Measurements from ENCODE around the gene OR2M3. TPM values are rescaled to one million over a fixed set of nuclear protein-coding genes. Genes with fewer than 3 reads are reported as not detected.

OR2M3 gene
- total RNA-seq, 1 experiment from 2014 or later = not detected

GRCh38 chr1:248189026-248189425 lies 8.0 kb upstream of the OR2M3 start:
- intact Hi-C loops (cut with micrococcal nuclease) = no loop called here
- no TSS peak for BruUV-seq (replicated peaks)

GRCh38 chr1:248194117-248194516 lies 2.9 kb upstream of the OR2M3 start:
- Histone ChIP-seq H4K20me1 (ENCODE audit: insufficient read depth) (no peaks in the 10 kb centered on the region), H3K4me2 (ENCODE audit: low read length) (no peak overlapping the region), H3K4me3 (replicated peaks in 1 of 2; ENCODE audit: low read depth in 1 of 2, low read length in 2 of 2) (no peak overlapping the region), H3K9me3 (ENCODE audit: control insufficient read depth in 1 of 2, insufficient read depth in 1 of 2, low read depth in 1 of 2, low read length in 2 of 2) (peaks cover 0 to 4% of the 10 kb centered on the region in 2 experiments; a peak in 2 of 4 replicates), H3K79me2 (ENCODE audit: insufficient read depth, low read length) (no peaks in the 10 kb centered on the region), H3K36me3 (ENCODE audit: control insufficient read depth in 1 of 2, insufficient read depth in 2 of 2, low read length in 2 of 2) (no peaks in the 10 kb centered on the region), H3K9me2 (ENCODE audit: insufficient read depth) (no peaks in the 10 kb centered on the region), H3K9ac (ENCODE audit: low read length) (no peak overlapping the region), H2AFZ (ENCODE audit: low read depth, low read length, poor library complexity, severe bottlenecking) (no peak overlapping the region), H3K27ac (ENCODE audit: low read depth, low read length) (no peak overlapping the region), H3K4me1 (ENCODE audit: control insufficient read depth in 1 of 2, insufficient read depth in 2 of 2, low read length in 2 of 2) (no peaks in the 10 kb centered on the region), H3K27me3 (ENCODE audit: insufficient read depth, low read length) (no peaks in the 10 kb centered on the region)
- BruUV-seq (replicated peaks) = no TSS peak
- DNase-seq (ENCODE audit: low read depth, low spot score) (no peak), ATAC-seq (no peak)
- POLR2A ChIA-PET = no interaction called here
- intact Hi-C loops (cut with micrococcal nuclease) = no loop called here
- RAD21 ChIA-PET (ENCODE audit: low non-redundant PET in 1 of 2, low total read pairs in 2 of 2, uncharacterized antibody in 2 of 2, unreplicated experiment in 2 of 2) = no interaction called here
- CTCF ChIA-PET = no interaction called here
- no peak for TF ChIP-seq EZH2phosphoT487 (IDR thresholded peaks at IDR 0.05; ENCODE audit: borderline replicate concordance)
- TF ChIP-seq SIN3A (IDR thresholded peaks at IDR 0.05; ENCODE audit: low read depth) = no peak
- TF ChIP-seq MAX (IDR thresholded peaks at IDR 0.05) = no peak
- TF ChIP-seq EGR1 (IDR thresholded peaks at IDR 0.05; ENCODE audit: low read depth) = no peak
- TF ChIP-seq POLR2A (IDR thresholded peaks at IDR 0.05; ENCODE audit: borderline replicate concordance, extremely low read depth, insufficient read depth, insufficient read length) = no peak
- no peak for TF ChIP-seq ZNF274 (IDR thresholded peaks at IDR 0.05; ENCODE audit: low read depth, low read length)
- no peak for TF ChIP-seq POLR2AphosphoS5 (IDR thresholded peaks at IDR 0.05; ENCODE audit: low read depth, low read length)
- no peak for TF ChIP-seq ELF1 (IDR thresholded peaks at IDR 0.05; ENCODE audit: borderline replicate concordance, low read depth)
- TF ChIP-seq TCF7L2 (IDR thresholded peaks at IDR 0.05; ENCODE audit: borderline replicate concordance, extremely low read depth, insufficient read depth, insufficient read length) = no peak
- no peak for TF ChIP-seq CEBPB (IDR thresholded peaks at IDR 0.05; ENCODE audit: low read depth)
- no peak for TF ChIP-seq EZH2 (IDR thresholded peaks at IDR 0.05)
- TF ChIP-seq JUND (IDR thresholded peaks at IDR 0.05) = no peak
- TF ChIP-seq ZBTB33 (IDR thresholded peaks at IDR 0.05; ENCODE audit: extremely low read depth, insufficient replicate concordance, low read length) = no peak
- no peak for TF ChIP-seq CBX3 (IDR thresholded peaks at IDR 0.05; ENCODE audit: low read depth)
- TF ChIP-seq SP1 (IDR thresholded peaks at IDR 0.05; ENCODE audit: low read depth) = no peak
- TF ChIP-seq ATF3 (IDR thresholded peaks at IDR 0.05) = no peak

More at GRCh38 chr1:248189026-248189425, 8.0 kb upstream of the OR2M3 start:
- TF ChIP-seq EZH2phosphoT487 (IDR thresholded peaks at IDR 0.05; ENCODE audit: borderline replicate concordance) (no peak), EGR1 (IDR thresholded peaks at IDR 0.05; ENCODE audit: low read depth) (no peak), CEBPB (IDR thresholded peaks at IDR 0.05; ENCODE audit: low read depth) (no peak), FOSL1 (IDR thresholded peaks at IDR 0.05; ENCODE audit: low read depth) (no peak), MAX (IDR thresholded peaks at IDR 0.05) (no peak), ELF1 (IDR thresholded peaks at IDR 0.05; ENCODE audit: borderline replicate concordance, low read depth) (no peak), RAD21 (IDR thresholded peaks at IDR 0.05; ENCODE audit: low read depth) (no peak), SP1 (IDR thresholded peaks at IDR 0.05; ENCODE audit: low read depth) (no peak)
- Histone ChIP-seq H2AFZ (ENCODE audit: low read depth, low read length, poor library complexity, severe bottlenecking) (no peak overlapping the region), H4K20me1 (ENCODE audit: insufficient read depth) (no peaks in the 10 kb centered on the region), H3K36me3 (ENCODE audit: control insufficient read depth in 1 of 2, insufficient read depth in 2 of 2, low read length in 2 of 2) (no peaks in the 10 kb centered on the region), H3K27me3 (ENCODE audit: insufficient read depth, low read length) (no peaks in the 10 kb centered on the region), H3K4me1 (ENCODE audit: control insufficient read depth in 1 of 2, insufficient read depth in 2 of 2, low read length in 2 of 2) (no peaks in the 10 kb centered on the region), H3K4me2 (ENCODE audit: low read length) (no peak overlapping the region), H3K27ac (ENCODE audit: low read depth, low read length) (no peak overlapping the region), H3K4me3 (replicated peaks in 1 of 2; ENCODE audit: low read depth in 1 of 2, low read length in 2 of 2) (no peak overlapping the region), H3K9me2 (ENCODE audit: insufficient read depth) (no peaks in the 10 kb centered on the region), H3K9me3 (ENCODE audit: control insufficient read depth in 1 of 2, insufficient read depth in 1 of 2, low read depth in 1 of 2, low read length in 2 of 2) (no peaks in the 10 kb centered on the region; a peak in 2 of 4 replicates), H3K79me2 (ENCODE audit: insufficient read depth, low read length) (no peaks in the 10 kb centered on the region), H3K9ac (ENCODE audit: low read length) (no peak overlapping the region)
- ATAC-seq (no peak), DNase-seq (ENCODE audit: low read depth, low spot score) (no peak)
- ChIA-PET RAD21 (ENCODE audit: low non-redundant PET in 1 of 2, low total read pairs in 2 of 2, uncharacterized antibody in 2 of 2, unreplicated experiment in 2 of 2) (no interaction called here), CTCF (no interaction called here), POLR2A (no interaction called here)

All from HCT116 (cell line).